Left lung (tissue), 10 donors: ENCODE results near the gene CEMIP2. TPM values are rescaled to one million over a fixed set of nuclear protein-coding genes. Genes with fewer than 3 reads are reported as not detected.

ENCODE experiments used
- ATAC-seq: fragments of 200-7000 bp; cut with Tn5 transposase; one replicate; pipeline ENCODE4 v1.9.1; 2020; ENCODE audit warnings: moderate library complexity
- DNase-seq, 4 donors: peaks; one replicate each; pipeline ENCODE4 v3.0.0-alpha.2; 2013 to 2020
- H3K27ac ChIP-seq, 2 donors: fragments of 200-600 bp; sonication (generic) in 1 of 2; one replicate each; pipeline versions ENCODE4 v1.5.0 to v1.8.0; 2020 to 2021
- H3K27me3 ChIP-seq, 2 donors: fragments of 200-600 bp; sonication (generic) in 1 of 2; one replicate each; pipeline versions ENCODE4 v1.5.0 to v1.8.0; 2020 to 2021
- H3K36me3 ChIP-seq, 2 donors: fragments of 200-600 bp; sonication (generic) in 1 of 2; one replicate each; pipeline versions ENCODE4 v1.5.0 to v1.8.0; 2020 to 2021
- H3K4me1 ChIP-seq, 2 donors: fragments of 200-600 bp; one replicate each; pipeline ENCODE4 v1.8.0; 2021
- H3K4me3 ChIP-seq, 2 donors: fragments of 200-600 bp; sonication (generic) in 1 of 2; one replicate each; pipeline versions ENCODE4 v1.5.0 to v1.8.0; 2020 to 2021; ENCODE audit warnings: mild to moderate bottlenecking in 1 of 2
- H3K9me3 ChIP-seq, 2 donors: fragments of 200-600 bp; sonication (generic) in 1 of 2; one replicate each; pipeline versions ENCODE4 v1.5.0 to v1.8.0; 2020 to 2021
- intact Hi-C, 2 donors: fragments of 100-400 bp; cut with DNase I; formaldehyde crosslinking; loops; one replicate each; pipeline versions ENCODE4 v1.11.2 to v1.14.2; 2022
- polyA plus RNA-seq, 6 donors: library from polyadenylated mRNA; unstranded; fragments of 120-200 nt; gene quantifications; one replicate each; pipeline ENCODE4 v1.2.1, GENCODE V29; 2013; ENCODE audit not compliant: insufficient read length in 6 of 6
- total RNA-seq, 2 donors: library from RNA; stranded (reverse); fragmentation: NEBNext Ultra II Directional; extraction: Animal tissue kit (Norgen Biotek cat#: 25700); gene quantifications; one replicate each; pipeline ENCODE4 v1.2.1, GENCODE V29; 2021
- TF ChIP-seq, protein P1 (sequence below), 2 donors: fragments of 200-600 bp; sonication (generic) in 1 of 2; IDR thresholded peaks; one replicate each; pipeline versions ENCODE4 v1.5.0 to v1.8.0; 2021; ENCODE audit warnings: antibody characterized with exemption in 2 of 2
- donor health status: DM: no; HTN: yes; CAD: no.
- donor health status: DM: no; HTN: no; CAD: no.

The CEMIP2 gene
- total and polyA plus RNA-seq, 8 donors = 48.0 to 111 (median 54.4) TPM

- Histone ChIP-seq H3K36me3 (peaks cover 0 to 47% of the 10 kb centered on the region in 2 donors), H3K4me3 (no peak overlapping the region), H3K9me3 (no peaks in the 10 kb centered on the region), H3K27ac (peak overlapping the region in 1 of 2 donors; percentile 20), H3K4me1 (peaks cover 16 to 57% of the 10 kb centered on the region in 2 donors), H3K27me3 (no peaks in the 10 kb centered on the region)
- DNase-seq (peak in 1 of 4 donors; percentile 70), ATAC-seq (peak; percentile 43)
- intact Hi-C loops = no loop called here
- TF ChIP-seq, protein P1, sequence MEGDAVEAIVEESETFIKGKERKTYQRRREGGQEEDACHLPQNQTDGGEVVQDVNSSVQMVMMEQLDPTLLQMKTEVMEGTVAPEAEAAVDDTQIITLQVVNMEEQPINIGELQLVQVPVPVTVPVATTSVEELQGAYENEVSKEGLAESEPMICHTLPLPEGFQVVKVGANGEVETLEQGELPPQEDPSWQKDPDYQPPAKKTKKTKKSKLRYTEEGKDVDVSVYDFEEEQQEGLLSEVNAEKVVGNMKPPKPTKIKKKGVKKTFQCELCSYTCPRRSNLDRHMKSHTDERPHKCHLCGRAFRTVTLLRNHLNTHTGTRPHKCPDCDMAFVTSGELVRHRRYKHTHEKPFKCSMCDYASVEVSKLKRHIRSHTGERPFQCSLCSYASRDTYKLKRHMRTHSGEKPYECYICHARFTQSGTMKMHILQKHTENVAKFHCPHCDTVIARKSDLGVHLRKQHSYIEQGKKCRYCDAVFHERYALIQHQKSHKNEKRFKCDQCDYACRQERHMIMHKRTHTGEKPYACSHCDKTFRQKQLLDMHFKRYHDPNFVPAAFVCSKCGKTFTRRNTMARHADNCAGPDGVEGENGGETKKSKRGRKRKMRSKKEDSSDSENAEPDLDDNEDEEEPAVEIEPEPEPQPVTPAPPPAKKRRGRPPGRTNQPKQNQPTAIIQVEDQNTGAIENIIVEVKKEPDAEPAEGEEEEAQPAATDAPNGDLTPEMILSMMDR (IDR thresholded peaks at IDR 0.05) = peak in 1 of 2 donors; percentile 15
Measured at GRCh38 chr9:71683598-71684235, 84.6 kb downstream of the CEMIP2 start.

DNA sequence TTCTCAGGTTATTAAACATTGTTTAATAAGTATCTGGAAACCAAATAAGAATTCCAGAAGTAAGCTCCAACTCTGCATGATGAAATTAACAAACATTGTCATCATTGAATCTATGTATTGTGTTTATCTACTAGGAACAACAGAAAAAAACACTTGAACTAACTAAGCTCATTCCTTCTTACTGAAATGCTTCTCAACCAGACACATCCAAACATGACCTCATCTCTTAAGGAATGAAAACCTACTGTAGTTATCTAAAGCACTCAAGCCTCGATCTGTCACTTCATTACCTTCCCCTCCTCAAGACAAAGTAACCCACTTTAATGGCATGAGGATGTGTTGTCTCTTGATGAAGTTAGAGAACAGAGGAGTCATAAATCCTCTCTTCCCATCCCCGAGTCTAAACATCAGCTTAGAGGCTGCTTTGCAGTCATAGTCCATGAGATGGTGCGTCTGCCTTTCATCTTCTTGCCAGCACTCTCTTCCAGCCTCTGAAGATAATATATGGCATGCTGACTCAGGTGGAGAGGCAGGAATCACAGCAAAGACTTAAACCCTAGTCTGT lies 86.5 kb downstream of the CEMIP2 start:
- Histone ChIP-seq H3K27me3 (no peaks in the 10 kb centered on the region), H3K4me3 (no peak overlapping the region), H3K36me3 (peaks cover 0 to 33% of the 10 kb centered on the region in 2 donors), H3K27ac (peak overlapping the region; percentile 56 to 80), H3K9me3 (no peaks in the 10 kb centered on the region), H3K4me1 (peaks cover 25 to 76% of the 10 kb centered on the region in 2 donors)
- intact Hi-C loops = no loop called here
- ATAC-seq = no peak
- no peak for DNase-seq
- TF ChIP-seq, protein P1 (IDR thresholded peaks at IDR 0.05) = no peak

DNA sequence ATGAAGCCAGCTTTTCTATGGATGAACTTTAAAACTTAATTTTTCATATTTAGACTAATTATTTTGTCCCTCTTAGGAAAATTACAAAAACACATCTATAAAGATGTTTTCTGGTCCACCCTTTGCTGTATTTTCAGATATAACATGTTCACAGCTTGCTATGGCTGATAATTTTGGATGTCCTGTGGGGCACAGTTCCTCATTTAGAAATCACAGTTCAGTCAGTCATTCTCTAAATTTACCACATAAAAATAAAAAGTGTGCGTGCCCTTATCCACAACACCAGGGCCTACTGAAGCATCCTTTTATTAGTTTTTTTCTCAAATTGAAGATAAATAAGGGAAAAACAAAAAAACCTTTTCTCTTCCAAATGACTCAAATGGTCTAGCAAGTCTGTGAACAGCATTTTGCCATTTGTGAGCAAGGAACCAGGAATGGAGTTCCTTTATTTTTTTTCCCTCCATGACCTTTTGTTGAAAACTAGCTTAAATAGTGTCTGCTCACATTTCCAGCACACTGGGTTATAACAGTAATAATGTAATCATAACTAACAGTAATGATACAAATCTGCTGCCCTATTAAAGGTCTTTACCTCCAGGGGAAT lies 87.1 kb downstream of the CEMIP2 start:
- H3K9me3 ChIP-seq = no peaks in the 10 kb centered on the region
- H3K27me3 ChIP-seq = no peaks in the 10 kb centered on the region
- no peak overlapping the region for H3K4me3 ChIP-seq
- H3K27ac ChIP-seq = peak overlapping the region; percentile 56 to 80
- TF ChIP-seq, protein P1 (IDR thresholded peaks at IDR 0.05) = no peak
- H3K36me3 ChIP-seq = peaks cover 0 to 33% of the 10 kb centered on the region in 2 donors
- ATAC-seq (no peak), DNase-seq (no peak)
- H3K4me1 ChIP-seq = peaks cover 25 to 82% of the 10 kb centered on the region in 2 donors
- intact Hi-C loops = no loop called here

DNA sequence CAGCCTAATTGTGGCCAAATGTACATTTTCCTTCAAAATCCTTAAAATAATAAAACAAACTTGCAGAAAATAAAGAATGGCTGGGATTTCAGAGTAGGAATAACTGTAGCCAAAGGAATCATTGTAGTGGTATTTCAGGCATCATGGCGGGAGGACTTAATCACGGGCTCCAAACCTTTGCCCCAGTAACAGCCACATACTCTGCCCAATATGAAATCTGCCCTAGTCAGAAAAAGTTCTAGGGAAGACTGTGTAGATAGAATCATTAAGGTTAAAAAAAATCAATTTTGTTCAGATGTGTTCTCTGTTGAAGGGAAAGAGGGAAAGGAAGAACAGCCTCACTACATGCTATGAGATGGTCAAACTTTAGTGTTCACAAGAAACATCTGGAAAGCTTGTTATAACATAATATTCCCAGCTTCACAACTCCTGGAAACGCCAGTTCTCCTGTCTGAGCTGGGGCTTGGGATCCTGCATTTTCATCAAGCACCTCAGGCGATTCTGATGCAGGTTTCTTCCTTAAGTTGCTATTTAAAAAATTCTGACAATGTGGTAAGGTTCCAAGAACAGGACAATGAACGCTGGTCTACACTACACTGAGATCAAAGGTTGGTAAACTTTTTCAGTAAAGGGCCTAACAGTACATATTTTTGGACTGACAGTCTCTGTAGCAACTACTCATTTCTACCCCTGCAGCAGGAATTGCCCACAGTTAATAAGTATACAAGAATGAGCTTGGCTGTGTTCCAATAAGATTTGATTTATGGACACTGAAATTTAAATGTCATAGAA lies 87.9 kb downstream of the CEMIP2 start:
- TF ChIP-seq, protein P1 (IDR thresholded peaks at IDR 0.05) = no peak
- intact Hi-C loops = no loop called here
- H3K27ac ChIP-seq = peak overlapping the region; percentile 56 to 80
- H3K27me3 ChIP-seq = no peaks in the 10 kb centered on the region
- H3K9me3 ChIP-seq = no peaks in the 10 kb centered on the region
- DNase-seq (no peak), ATAC-seq (peak; percentile 12)
- H3K4me1 ChIP-seq = peaks cover 25 to 82% of the 10 kb centered on the region in 2 donors
- peaks cover 0 to 25% of the 10 kb centered on the region in 2 donors for H3K36me3 ChIP-seq
- H3K4me3 ChIP-seq = no peak overlapping the region
